K562 (cell line): Measurements from ENCODE around the gene PTPN18. TPM values are rescaled to one million over a fixed set of nuclear protein-coding genes. Genes with fewer than 3 reads are reported as not detected.

Source experiments
- ATAC-seq: fragments of 200-7000 bp; cut with Tn5 transposase; 3 replicates; pipeline ENCODE4 v1.9.1; 2020; ENCODE audit warnings: moderate library complexity
- BruUV-seq: library from RNA; stranded (reverse); fragments of 400-500 nt; replicated peaks from 2 replicates; lab custom pipeline; 2021; lab: Mats Ljungman, UMichigan
- CTCF ChIA-PET: fragments of 300-600 bp; formaldehyde crosslinking; extraction: SDS; loops from one replicate; lab custom pipeline; 2021; ENCODE audit warnings: low intra/inter-chr PET ratio; lab: Yijun Ruan, JAX
- POLR2A ChIA-PET: fragments of 300-600, 350-650 bp; sonication (Branson Sonifier 250); formaldehyde crosslinking; extraction: SDS; loops from one replicate; lab custom pipeline; 2021; ENCODE audit warnings: antibody characterized with exemption, inconsistent platforms; lab: Yijun Ruan, JAX
- DNase-seq, 4 experiments: peaks; one replicate each; pipeline versions ENCODE4 v3.0.0 to v3.0.0-alpha.2; 2011 to 2018; ENCODE audit warnings: low spot score in 3 of 4, mixed read lengths in 3 of 4; ENCODE audit errors: extremely low read depth in 1 of 4
- FAIRE-seq: peaks from 2 replicates; lab custom pipeline; 2011; peaks lifted over from hg19 to GRCh38; lab: Jason Lieb, UNC
- H2AFZ ChIP-seq: 2 replicates; pipeline ENCODE4 v1.6.0; 2011; ENCODE audit warnings: low read depth, low read length, control low read depth, inconsistent platforms
- H3K27ac ChIP-seq: fragments of 200-600 bp; 3 replicates; pipeline ENCODE4 v1.8.0; 2011; ENCODE audit warnings: low read depth, mild to moderate bottlenecking, control low read depth, inconsistent platforms, low read length, moderate library complexity, mixed read lengths; ENCODE audit errors: extremely low read depth
- H3K27me3 ChIP-seq, 2 experiments: fragments of 300-600 bp in 1 of 2; 2 replicates in 1 of 2; 3 replicates in 1 of 2; pipeline versions ENCODE4 v1.6.0 to v1.8.0; 2011; ENCODE audit warnings: inconsistent platforms in 2 of 2, low read length in 2 of 2, mild to moderate bottlenecking in 1 of 2, mixed read lengths in 1 of 2, moderate library complexity in 1 of 2; ENCODE audit not compliant: control insufficient read depth in 2 of 2, insufficient read depth in 2 of 2
- H3K36me3 ChIP-seq: fragments of 300-600 bp; 3 replicates; pipeline ENCODE4 v1.8.0; 2011; ENCODE audit warnings: mild to moderate bottlenecking, low read length, inconsistent platforms; ENCODE audit not compliant: control insufficient read depth, insufficient read depth
- H3K4me1 ChIP-seq, 2 experiments: fragments of 200-600 bp in 1 of 2; replicated peaks in 1 of 2; 2 replicates in 1 of 2; 3 replicates in 1 of 2; pipeline versions ENCODE4 v1.5.1 to v1.8.0; 2011; ENCODE audit warnings: inconsistent platforms in 2 of 2, low read length in 2 of 2, mild to moderate bottlenecking in 1 of 2, mixed read lengths in 1 of 2, moderate library complexity in 1 of 2; ENCODE audit not compliant: control insufficient read depth in 2 of 2, insufficient read depth in 2 of 2
- H3K4me2 ChIP-seq: 2 replicates; pipeline ENCODE4 v1.6.1; 2011; ENCODE audit warnings: low read length, control low read depth, inconsistent platforms, mixed read lengths; ENCODE audit not compliant: insufficient read depth
- H3K4me3 ChIP-seq: fragments of 200-600 bp; sonication (generic), shearing (Covaris generic); 2 replicates; pipeline ENCODE4 v1.5.1; 2016; ENCODE audit warnings: control low read depth, inconsistent platforms
- H3K79me2 ChIP-seq: fragments of 200-600 bp; 3 replicates; pipeline ENCODE4 v1.8.0; 2011; ENCODE audit warnings: low read length, inconsistent platforms; ENCODE audit not compliant: control insufficient read depth, insufficient read depth
- H3K9ac ChIP-seq, 2 experiments: 2 replicates each; pipeline versions ENCODE4 v1.6.0 to v1.6.1; 2011; ENCODE audit warnings: low read depth in 2 of 2, low read length in 2 of 2, control low read depth in 1 of 2, inconsistent platforms in 1 of 2, mild to moderate bottlenecking in 1 of 2, mixed read lengths in 1 of 2; ENCODE audit not compliant: insufficient read depth in 1 of 2
- H3K9me1 ChIP-seq: one replicate; pipeline ENCODE4 v1.6.0; 2011; ENCODE audit warnings: inconsistent platforms, mild to moderate bottlenecking, low read length, moderate library complexity; ENCODE audit not compliant: control insufficient read depth, insufficient read depth
- H3K9me3 ChIP-seq: replicated peaks from 2 replicates; pipeline ENCODE4 v1.5.1; 2011; ENCODE audit warnings: low read depth, low read length, inconsistent platforms; ENCODE audit not compliant: control insufficient read depth, insufficient read depth
- H4K20me1 ChIP-seq: replicated peaks from 2 replicates; pipeline ENCODE4 v1.6.1; 2011; ENCODE audit warnings: low read length, inconsistent platforms, mixed read lengths; ENCODE audit not compliant: control insufficient read depth, insufficient read depth
- CREB3 ChIP-seq: fragments of 450-650 bp; conservative IDR thresholded peaks from 2 replicates; pipeline ENCODE4 v1.6.1; 2016; ENCODE audit warnings: missing genetic modification characterization, low read depth, mild to moderate bottlenecking, missing compliant biosample characterization, moderate library complexity
- FOXM1 ChIP-seq, 2 experiments: fragments of 450-650 bp in 1 of 2; sonication (generic) in 1 of 2; formaldehyde crosslinking in 1 of 2; IDR thresholded peaks; 2 replicates each; pipeline versions ENCODE4 v1.6.1 to v1.9.0; 2017 to 2022; ENCODE audit warnings: low read depth in 2 of 2, mild to moderate bottlenecking in 2 of 2, missing genetic modification reagents in 1 of 2, moderate library complexity in 1 of 2
- JUND ChIP-seq, 2 experiments: IDR thresholded peaks; 2 replicates in 1 of 2; 3 replicates in 1 of 2; pipeline ENCODE4 v1.6.1; 2011; ENCODE audit warnings: borderline replicate concordance in 2 of 2, low read depth in 2 of 2, low read length in 2 of 2, improper control_type of control experiment in 1 of 2, missing biosample characterization in 1 of 2, missing genetic modification characterization in 1 of 2, missing genetic modification reagents in 1 of 2
- KDM1A ChIP-seq, 2 experiments: fragments of 450-650 bp; IDR thresholded peaks; 2 replicates each; pipeline ENCODE4 v1.6.1; 2016; ENCODE audit warnings: mild to moderate bottlenecking in 2 of 2
- KDM5B ChIP-seq: fragments of 200-600 bp; sonication (generic); IDR thresholded peaks from 2 replicates; pipeline ENCODE4 v1.6.1; 2012; ENCODE audit warnings: low read depth, mild to moderate bottlenecking, moderate library complexity, low read length, control low read depth, inconsistent platforms; ENCODE audit not compliant: insufficient replicate concordance
- LEF1 ChIP-seq: fragments of 450-650 bp; IDR thresholded peaks from 2 replicates; pipeline ENCODE4 v1.6.1; 2016; ENCODE audit warnings: mild to moderate bottlenecking
- MXD1 ChIP-seq: fragments of 250-450 bp; sonication (Bioruptor Pico); IDR thresholded peaks from 2 replicates; pipeline ENCODE4 v1.8.0; 2021; ENCODE audit warnings: borderline replicate concordance, mild to moderate bottlenecking, moderate library complexity; ENCODE audit not compliant: poor library complexity, severe bottlenecking
- NFRKB ChIP-seq: fragments of 450-650 bp; IDR thresholded peaks from 2 replicates; pipeline ENCODE4 v1.6.1; 2016; ENCODE audit warnings: low read depth
- NR4A1 ChIP-seq, 2 experiments: fragments of 250-450 bp in 1 of 2; fragments of 450-650 bp in 1 of 2; sonication (Bioruptor Pico) in 1 of 2; IDR thresholded peaks; 2 replicates each; pipeline versions ENCODE4 v1.4.0 to v1.6.1; 2016 to 2020; ENCODE audit warnings: mild to moderate bottlenecking in 2 of 2, missing compliant biosample characterization in 1 of 2, missing genetic modification characterization in 1 of 2, moderate library complexity in 1 of 2
- POLR2H ChIP-seq: IDR thresholded peaks from 2 replicates; pipeline ENCODE4 v1.6.1; 2016; ENCODE audit warnings: missing genetic modification characterization, low read depth, mild to moderate bottlenecking, control low read depth, missing compliant biosample characterization, moderate library complexity
- SPI1 ChIP-seq: IDR thresholded peaks from 2 replicates; pipeline ENCODE4 v1.6.1; 2011; ENCODE audit warnings: low read depth, low read length, control low read depth, borderline replicate concordance
- ZKSCAN8 ChIP-seq: fragments of 200-800 bp; sonication (Bioruptor generic); IDR thresholded peaks from 2 replicates; pipeline ENCODE4 v1.6.1; 2016; ENCODE audit warnings: missing genetic modification characterization, missing compliant biosample characterization
- ZNF395 ChIP-seq: fragments of 200-800 bp; sonication (Bioruptor generic); IDR thresholded peaks from 2 replicates; pipeline ENCODE4 v1.6.1; 2017; ENCODE audit warnings: missing genetic modification characterization, missing compliant biosample characterization
- ZNF76 ChIP-seq: fragments of 250-450 bp; sonication (Bioruptor Pico); IDR thresholded peaks from 2 replicates; pipeline ENCODE4 v1.4.0; 2020; ENCODE audit warnings: mild to moderate bottlenecking, moderate library complexity, borderline replicate concordance
- ZNF780A ChIP-seq: fragments of 250-450 bp; sonication (Bioruptor Pico); IDR thresholded peaks from 2 replicates; pipeline ENCODE4 v1.5.0; 2021; ENCODE audit warnings: mild to moderate bottlenecking
- WGBS: fragments of 100-300 bp; shearing (Covaris generic); methylation state at CpG from one replicate; pipeline ENCODE4 v1.1.6; 2016; ENCODE audit warnings: low coverage, mixed read lengths; ENCODE audit not compliant: insufficient coverage; ENCODE audit errors: missing lambda C conversion rate; 5-methylcytosine and 5-hydroxymethylcytosine counted together
- in situ Hi-C: fragments of 300-500 bp; cut with MboI; formaldehyde crosslinking; loops from 4 replicates; pipeline ENCODE4 v1.15.0; 2018; ENCODE audit warnings: inconsistent platforms, mixed read lengths
- intact Hi-C: fragments of 100-400 bp; cut with micrococcal nuclease; formaldehyde crosslinking; loops from 2 replicates; pipeline ENCODE4 v1.14.2; 2022
- polyA plus RNA-seq, 8 experiments: library from polyadenylated mRNA; depleted of rRNA in 4 of 8; stranded (reverse) in 5 of 8; unstranded in 3 of 8; fragments of >200 nt; fragmentation: Nextera tagmentation in 2 of 8; fragmentation: Illumina TruSeq in 1 of 8; extraction: Ambion mirVana in 2 of 8; extraction: Trizol in 1 of 8; gene quantifications; 2 replicates each; pipeline versions ENCODE4 v1.2.1 to v1.2.3, GENCODE V29; 2011 to 2014; ENCODE audit warnings: inconsistent platforms in 1 of 8, missing spikeins in 1 of 8
- total RNA-seq, 7 experiments: library from RNA; depleted of rRNA in 6 of 7; stranded (reverse); fragments of >200 nt in 6 of 7; fragmentation: Illumina TruSeq in 2 of 7; extraction: Trizol in 2 of 7; gene quantifications; 2 replicates each; pipeline versions ENCODE4 v1.2.1 to v1.2.3, GENCODE V29; 2011 to 2021; ENCODE audit warnings: low replicate concordance in 1 of 7

PTPN18 gene
- total and polyA plus RNA-seq, 9 of the 15 experiments (the other 6 are each of a cell fraction or from before 2014, with no cell fraction given): 11.6 to 90.7 (median 49.6) TPM

- peak overlapping the region; percentile 25; the same call in 1 of the 2 replicates for H2AFZ ChIP-seq
- CTCF ChIA-PET: no interaction called here
- intact Hi-C loops: no loop called here
- FAIRE-seq: no peak
- peaks cover 21% of the 10 kb centered on the region; the same call in 2 of the 3 replicates for H3K36me3 ChIP-seq
- no TSS peak for BruUV-seq
- POLR2A ChIA-PET: interaction anchor here (0.7 to 4.0 kb wide), 5 partner anchors 9 to 36 kb away, joined by 3 to 18 read pairs (median 6); partner anchors contain the start of genes IMP4 and PTPN18
- peaks cover 13% of the 10 kb centered on the region for H3K79me2 ChIP-seq
- no peaks in the 10 kb centered on the region for H3K9me1 ChIP-seq
- H3K9ac ChIP-seq: 0 out of 4 replicates have a peak overlapping the region, but pooled peaks of 1 of the 2 experiments have one; percentile 0
- H3K4me1 ChIP-seq: peaks cover 27 to 56% of the 10 kb centered on the region in 2 experiments
- in situ Hi-C loops: loop anchor here (25.0 kb wide), 1 partner anchor 208 kb away; the partner anchor contains the start of gene CFC1
- H3K9me3 ChIP-seq: peaks cover 2% of the 10 kb centered on the region; the same call in 1 of the 2 replicates
- peak overlapping the region; percentile 81 for H3K27ac ChIP-seq
- no peak overlapping the region for H3K4me3 ChIP-seq
- no peaks in the 10 kb centered on the region for H3K27me3 ChIP-seq
- WGBS: 37% methylated on average over 3 of the region's 3 CpGs
- ATAC-seq: peak; percentile 10
- DNase-seq: no peak
- H3K4me2 ChIP-seq: 0 out of 2 replicates have a peak overlapping the region, but pooled peaks have one; percentile 5
- no peaks in the 10 kb centered on the region for H4K20me1 ChIP-seq
- TF ChIP-seq ZNF76 (CRISPR knock-in tag) (no peak), ZNF780A (CRISPR knock-in tag) (no peak), POLR2H (tag) (no peak), NR4A1 (CRISPR knock-in tag; IDR thresholded peaks at IDR 0.05) (no peak), NR4A1 (tag; IDR thresholded peaks at IDR 0.05) (0 out of 2 replicates have a peak, but pooled peaks have one; percentile 55), ZNF395 (CRISPR knock-in tag) (0 out of 2 replicates have a peak, but pooled peaks have one; percentile 16), FOXM1 (IDR thresholded peaks at IDR 0.05; ENCODE audit: low read depth) (no peak), FOXM1 (CRISPR knock-in tag; IDR thresholded peaks at IDR 0.05; ENCODE audit: low read depth) (no peak), KDM5B (no peak), LEF1 (no peak), CREB3 (0 out of 2 replicates have a peak, but pooled peaks have one; percentile 32), KDM1A (IDR thresholded peaks at IDR 0.05) (no peak), NFRKB (0 out of 2 replicates have a peak, but pooled peaks have one; percentile 31), MXD1 (CRISPR knock-in tag) (no peak), ZKSCAN8 (CRISPR knock-in tag) (peak; percentile 96), JUND (IDR thresholded peaks at IDR 0.05; ENCODE audit: borderline replicate concordance, low read depth, low read length) (no peak), JUND (tag; IDR thresholded peaks at IDR 0.05; ENCODE audit: borderline replicate concordance, low read depth, low read length) (peak; percentile 11; the same call in 1 of the 3 replicates), SPI1 (peak; percentile 43; the same call in 1 of the 2 replicates)
Measured at GRCh38 chr2:130378898-130379214, 23.0 kb downstream of the PTPN18 start.
